Liver (tissue), 9 donors: Measurements from ENCODE around the gene UBAP2L. TPM values are rescaled to one million over a fixed set of nuclear protein-coding genes. Genes with fewer than 3 reads are reported as not detected.

Experiments used
- DNase-seq: peaks from one replicate; pipeline ENCODE4 v3.0.0-alpha.2; 2017; ENCODE audit warnings: low spot score
- H3K27ac ChIP-seq, 2 donors: one replicate each; pipeline ENCODE4 v1.7.0; 2013; ENCODE audit warnings: inconsistent platforms in 2 of 2, low read length in 2 of 2, control low read depth in 1 of 2, low read depth in 1 of 2, mild to moderate bottlenecking in 1 of 2
- H3K27me3 ChIP-seq, 4 donors: one replicate each; pipeline versions ENCODE4 v1.6.1 to v1.7.0; 2013; ENCODE audit warnings: low read length in 3 of 4, inconsistent platforms in 1 of 4, mild to moderate bottlenecking in 1 of 4, moderate library complexity in 1 of 4; ENCODE audit not compliant: control insufficient read depth in 4 of 4, insufficient read depth in 4 of 4
- H3K36me3 ChIP-seq, 4 donors: one replicate each; pipeline versions ENCODE4 v1.6.1 to v1.7.0; 2013; ENCODE audit warnings: low read length in 3 of 4, mild to moderate bottlenecking in 3 of 4, low read depth in 1 of 4, moderate library complexity in 1 of 4; ENCODE audit not compliant: control insufficient read depth in 4 of 4, insufficient read depth in 3 of 4
- H3K4me1 ChIP-seq, 4 donors: one replicate each; pipeline versions ENCODE4 v1.6.1 to v1.7.0; 2013; ENCODE audit warnings: low read length in 3 of 4, mild to moderate bottlenecking in 3 of 4, moderate library complexity in 1 of 4; ENCODE audit not compliant: control insufficient read depth in 4 of 4, insufficient read depth in 4 of 4
- H3K4me3 ChIP-seq, 3 donors: one replicate each; pipeline versions ENCODE4 v1.6.1 to v1.7.0; 2013; ENCODE audit warnings: low read length in 3 of 3, control low read depth in 1 of 3, low read depth in 1 of 3, mild to moderate bottlenecking in 1 of 3
- H3K9ac ChIP-seq, 2 donors: one replicate each; pipeline ENCODE4 v1.7.0; 2013; ENCODE audit warnings: low read length in 2 of 2, mild to moderate bottlenecking in 2 of 2, moderate library complexity in 2 of 2, control low read depth in 1 of 2, low read depth in 1 of 2
- H3K9me3 ChIP-seq, 4 donors: one replicate each; pipeline versions ENCODE4 v1.6.1 to v1.7.0; 2013; ENCODE audit warnings: low read length in 3 of 4; ENCODE audit not compliant: control insufficient read depth in 4 of 4
- FOXA1 ChIP-seq: IDR thresholded peaks from 2 replicates; pipeline ENCODE4 v1.6.1; 2016; ENCODE audit warnings: antibody characterized with exemption
- FOXA2 ChIP-seq: IDR thresholded peaks from 2 replicates; pipeline ENCODE4 v1.6.1; 2016; ENCODE audit warnings: antibody characterized with exemption
- HNF4G ChIP-seq: IDR thresholded peaks from 2 replicates; pipeline ENCODE4 v1.6.1; 2016; ENCODE audit warnings: antibody characterized with exemption
- RAD21 ChIP-seq, 2 donors: IDR thresholded peaks; 2 replicates each; pipeline ENCODE4 v1.6.1; 2016; ENCODE audit warnings: antibody characterized with exemption in 2 of 2, mild to moderate bottlenecking in 2 of 2
- SP1 ChIP-seq: IDR thresholded peaks from 2 replicates; pipeline ENCODE4 v1.6.1; 2018; ENCODE audit warnings: antibody characterized with exemption, mild to moderate bottlenecking
- TAF1 ChIP-seq: conservative IDR thresholded peaks from 2 replicates; pipeline ENCODE4 v1.6.1; 2016; ENCODE audit warnings: antibody characterized with exemption, mild to moderate bottlenecking
- YY1 ChIP-seq: IDR thresholded peaks from 2 replicates; pipeline ENCODE4 v1.6.1; 2016; ENCODE audit warnings: antibody characterized with exemption, mild to moderate bottlenecking
- WGBS: extraction: QIAGEN DNeasy Blood & Tissue Kit; methylation state at CpG from one replicate; pipeline ENCODE4 v1.1.7; 2013; 5-methylcytosine and 5-hydroxymethylcytosine counted together
- polyA plus RNA-seq, 2 donors: library from polyadenylated mRNA; stranded (reverse) in 1 of 2; unstranded in 1 of 2; fragments of 200-250 nt in 1 of 2; fragments of >200 nt in 1 of 2; fragmentation: Nextera tagmentation in 1 of 2; extraction: Ambion mirVana in 1 of 2; gene quantifications; one replicate each; pipeline versions ENCODE4 v1.2.1 to v1.2.3, GENCODE V29; 2013 to 2015
- total RNA-seq, 2 donors: library from RNA; depleted of rRNA; stranded (reverse); fragments of >200 nt; gene quantifications; one replicate each; pipeline ENCODE4 v1.2.3, GENCODE V29; 2014
- TF ChIP-seq, protein P1 (sequence below): fragments of 150-350 bp; IDR thresholded peaks from 2 replicates; pipeline ENCODE4 v1.5.1; 2017; ENCODE audit warnings: improper control_type of control experiment, low read depth, low read length; ENCODE audit not compliant: missing input control
- TF ChIP-seq, protein P2 (sequence below): IDR thresholded peaks from 2 replicates; pipeline ENCODE4 v1.6.1; 2016; ENCODE audit warnings: antibody characterized with exemption
- TF ChIP-seq, protein P3 (sequence below): IDR thresholded peaks from 2 replicates; pipeline ENCODE4 v1.6.1; 2016; ENCODE audit warnings: antibody characterized with exemption
- TF ChIP-seq, protein P4 (sequence below): IDR thresholded peaks from 2 replicates; pipeline ENCODE4 v1.6.1; 2016; ENCODE audit warnings: antibody characterized with exemption
- TF ChIP-seq, protein P5 (sequence below): IDR thresholded peaks from 2 replicates; pipeline ENCODE4 v1.6.1; 2016; ENCODE audit warnings: antibody characterized with exemption, mild to moderate bottlenecking
- donor health status: healthy.
- donor health status: healthy.
- donor health status: healthy.
- donor health status: healthy.
- donor health status: healthy.

UBAP2L gene
- total and polyA plus RNA-seq, 4 donors = 24.3 to 51.0 (median 34.1) TPM

DNA sequence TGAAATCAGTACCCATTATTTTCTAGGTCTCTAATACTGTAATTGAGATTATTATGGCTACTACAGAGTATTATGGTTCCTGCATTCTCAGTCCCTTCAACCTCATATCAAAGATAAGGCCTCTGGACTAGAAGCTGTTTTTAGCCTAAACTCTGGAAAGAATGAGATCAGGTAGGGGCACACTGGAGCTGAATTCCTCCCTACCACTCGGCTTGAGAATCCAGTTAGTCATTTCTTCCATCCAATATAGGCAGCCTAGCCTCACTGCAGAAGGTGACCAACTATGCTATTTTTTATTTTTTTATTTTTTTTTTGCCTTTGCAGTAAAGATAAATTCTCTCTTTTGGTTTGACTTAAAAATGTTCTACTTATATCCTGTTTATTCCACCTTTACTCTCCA lies 43.7 kb downstream of the UBAP2L start:
- Histone ChIP-seq H3K4me3 (no peak overlapping the region), H3K9me3 (no peaks in the 10 kb centered on the region), H3K4me1 (no peaks in the 10 kb centered on the region), H3K9ac (no peak overlapping the region), H3K27ac (no peak overlapping the region), H3K36me3 (peaks cover 15 to 81% (median 71%) of the 10 kb centered on the region in 4 donors), H3K27me3 (no peaks in the 10 kb centered on the region)
- WGBS = 81% methylated on average over 1 of the region's 1 CpG
- TF ChIP-seq HNF4G (no peak), SP1 (no peak)
- TF ChIP-seq, protein P1, sequence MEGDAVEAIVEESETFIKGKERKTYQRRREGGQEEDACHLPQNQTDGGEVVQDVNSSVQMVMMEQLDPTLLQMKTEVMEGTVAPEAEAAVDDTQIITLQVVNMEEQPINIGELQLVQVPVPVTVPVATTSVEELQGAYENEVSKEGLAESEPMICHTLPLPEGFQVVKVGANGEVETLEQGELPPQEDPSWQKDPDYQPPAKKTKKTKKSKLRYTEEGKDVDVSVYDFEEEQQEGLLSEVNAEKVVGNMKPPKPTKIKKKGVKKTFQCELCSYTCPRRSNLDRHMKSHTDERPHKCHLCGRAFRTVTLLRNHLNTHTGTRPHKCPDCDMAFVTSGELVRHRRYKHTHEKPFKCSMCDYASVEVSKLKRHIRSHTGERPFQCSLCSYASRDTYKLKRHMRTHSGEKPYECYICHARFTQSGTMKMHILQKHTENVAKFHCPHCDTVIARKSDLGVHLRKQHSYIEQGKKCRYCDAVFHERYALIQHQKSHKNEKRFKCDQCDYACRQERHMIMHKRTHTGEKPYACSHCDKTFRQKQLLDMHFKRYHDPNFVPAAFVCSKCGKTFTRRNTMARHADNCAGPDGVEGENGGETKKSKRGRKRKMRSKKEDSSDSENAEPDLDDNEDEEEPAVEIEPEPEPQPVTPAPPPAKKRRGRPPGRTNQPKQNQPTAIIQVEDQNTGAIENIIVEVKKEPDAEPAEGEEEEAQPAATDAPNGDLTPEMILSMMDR = no peak
- DNase-seq = no peak

DNA sequence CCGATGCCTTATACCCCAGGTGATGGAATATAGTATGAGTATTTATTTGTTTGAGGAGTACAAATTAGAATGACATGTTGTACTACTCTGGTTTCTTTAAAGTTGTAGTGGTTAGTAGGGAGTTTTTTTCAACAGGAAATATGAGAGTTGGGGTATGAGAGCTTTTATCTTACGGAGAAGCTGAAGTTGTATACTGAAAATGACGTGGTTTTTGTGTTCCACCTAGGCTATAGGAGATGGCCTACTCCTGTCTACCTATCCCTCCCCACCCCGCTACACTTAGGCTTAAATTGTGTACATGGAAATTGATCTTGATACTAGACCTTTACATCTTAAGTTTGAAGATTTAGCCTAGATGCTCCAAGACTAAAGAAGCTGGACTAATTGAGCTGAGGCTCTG lies 44.8 kb downstream of the UBAP2L start:
- H3K36me3 ChIP-seq = peaks cover 15 to 79% (median 61%) of the 10 kb centered on the region in 4 donors
- no peak overlapping the region for H3K9ac ChIP-seq
- H3K9me3 ChIP-seq = no peaks in the 10 kb centered on the region
- H3K27ac ChIP-seq = no peak overlapping the region
- WGBS = 84% methylated on average over 4 of the region's 4 CpGs
- no peak for DNase-seq
- no peaks in the 10 kb centered on the region for H3K4me1 ChIP-seq
- H3K4me3 ChIP-seq = no peak overlapping the region
- no peak for TF ChIP-seq RAD21 (IDR thresholded peaks at IDR 0.05)
- no peak for TF ChIP-seq FOXA1
- TF ChIP-seq HNF4G = no peak
- TF ChIP-seq, protein P2, sequence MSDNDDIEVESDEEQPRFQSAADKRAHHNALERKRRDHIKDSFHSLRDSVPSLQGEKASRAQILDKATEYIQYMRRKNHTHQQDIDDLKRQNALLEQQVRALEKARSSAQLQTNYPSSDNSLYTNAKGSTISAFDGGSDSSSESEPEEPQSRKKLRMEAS = no peak
- no peak for TF ChIP-seq TAF1
- TF ChIP-seq, protein P3, sequence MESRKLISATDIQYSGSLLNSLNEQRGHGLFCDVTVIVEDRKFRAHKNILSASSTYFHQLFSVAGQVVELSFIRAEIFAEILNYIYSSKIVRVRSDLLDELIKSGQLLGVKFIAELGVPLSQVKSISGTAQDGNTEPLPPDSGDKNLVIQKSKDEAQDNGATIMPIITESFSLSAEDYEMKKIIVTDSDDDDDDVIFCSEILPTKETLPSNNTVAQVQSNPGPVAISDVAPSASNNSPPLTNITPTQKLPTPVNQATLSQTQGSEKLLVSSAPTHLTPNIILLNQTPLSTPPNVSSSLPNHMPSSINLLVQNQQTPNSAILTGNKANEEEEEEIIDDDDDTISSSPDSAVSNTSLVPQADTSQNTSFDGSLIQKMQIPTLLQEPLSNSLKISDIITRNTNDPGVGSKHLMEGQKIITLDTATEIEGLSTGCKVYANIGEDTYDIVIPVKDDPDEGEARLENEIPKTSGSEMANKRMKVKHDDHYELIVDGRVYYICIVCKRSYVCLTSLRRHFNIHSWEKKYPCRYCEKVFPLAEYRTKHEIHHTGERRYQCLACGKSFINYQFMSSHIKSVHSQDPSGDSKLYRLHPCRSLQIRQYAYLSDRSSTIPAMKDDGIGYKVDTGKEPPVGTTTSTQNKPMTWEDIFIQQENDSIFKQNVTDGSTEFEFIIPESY = no peak
- TF ChIP-seq, protein P4, sequence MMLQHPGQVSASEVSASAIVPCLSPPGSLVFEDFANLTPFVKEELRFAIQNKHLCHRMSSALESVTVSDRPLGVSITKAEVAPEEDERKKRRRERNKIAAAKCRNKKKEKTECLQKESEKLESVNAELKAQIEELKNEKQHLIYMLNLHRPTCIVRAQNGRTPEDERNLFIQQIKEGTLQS = no peak
- TF ChIP-seq, protein P1 = no peak
- TF ChIP-seq FOXA2 = no peak
- TF ChIP-seq, protein P5, sequence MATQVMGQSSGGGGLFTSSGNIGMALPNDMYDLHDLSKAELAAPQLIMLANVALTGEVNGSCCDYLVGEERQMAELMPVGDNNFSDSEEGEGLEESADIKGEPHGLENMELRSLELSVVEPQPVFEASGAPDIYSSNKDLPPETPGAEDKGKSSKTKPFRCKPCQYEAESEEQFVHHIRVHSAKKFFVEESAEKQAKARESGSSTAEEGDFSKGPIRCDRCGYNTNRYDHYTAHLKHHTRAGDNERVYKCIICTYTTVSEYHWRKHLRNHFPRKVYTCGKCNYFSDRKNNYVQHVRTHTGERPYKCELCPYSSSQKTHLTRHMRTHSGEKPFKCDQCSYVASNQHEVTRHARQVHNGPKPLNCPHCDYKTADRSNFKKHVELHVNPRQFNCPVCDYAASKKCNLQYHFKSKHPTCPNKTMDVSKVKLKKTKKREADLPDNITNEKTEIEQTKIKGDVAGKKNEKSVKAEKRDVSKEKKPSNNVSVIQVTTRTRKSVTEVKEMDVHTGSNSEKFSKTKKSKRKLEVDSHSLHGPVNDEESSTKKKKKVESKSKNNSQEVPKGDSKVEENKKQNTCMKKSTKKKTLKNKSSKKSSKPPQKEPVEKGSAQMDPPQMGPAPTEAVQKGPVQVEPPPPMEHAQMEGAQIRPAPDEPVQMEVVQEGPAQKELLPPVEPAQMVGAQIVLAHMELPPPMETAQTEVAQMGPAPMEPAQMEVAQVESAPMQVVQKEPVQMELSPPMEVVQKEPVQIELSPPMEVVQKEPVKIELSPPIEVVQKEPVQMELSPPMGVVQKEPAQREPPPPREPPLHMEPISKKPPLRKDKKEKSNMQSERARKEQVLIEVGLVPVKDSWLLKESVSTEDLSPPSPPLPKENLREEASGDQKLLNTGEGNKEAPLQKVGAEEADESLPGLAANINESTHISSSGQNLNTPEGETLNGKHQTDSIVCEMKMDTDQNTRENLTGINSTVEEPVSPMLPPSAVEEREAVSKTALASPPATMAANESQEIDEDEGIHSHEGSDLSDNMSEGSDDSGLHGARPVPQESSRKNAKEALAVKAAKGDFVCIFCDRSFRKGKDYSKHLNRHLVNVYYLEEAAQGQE = no peak
- TF ChIP-seq YY1 = no peak
- no peaks in the 10 kb centered on the region for H3K27me3 ChIP-seq
